ENCODE data around the gene RND3. TPM values are rescaled to one million over a fixed set of nuclear protein-coding genes. Genes with fewer than 3 reads are reported as not detected.
A peak's percentile ranks its signal among the peaks of the same experiment; 100 is the strongest.

RND3 gene
- total RNA-seq, 4 donors from 2014 or later, result 21.8 to 73.5 (median 26.3) TPM

GRCh38 chr2:150530168-150530567, 42.7 kb upstream of the RND3 start:
- WGBS, 2 donors, result 85 to 92% methylated on average over 1 of the region's 1 CpG
- no peaks in the 10 kb centered on the region for H3K9me3 ChIP-seq

GRCh38 chr2:150528861-150529801, 41.7 kb upstream of the RND3 start:
- H3K9me3 ChIP-seq, result no peaks in the 10 kb centered on the region
- TF ChIP-seq EP300 (IDR thresholded peaks at IDR 0.05) (no peak), POLR2A (IDR thresholded peaks at IDR 0.05) (no peak), CTCF (IDR thresholded peaks at IDR 0.05) (no peak)
- WGBS, 2 donors, result 45 to 46% methylated on average over 5 of the region's 5 CpGs
- H3K4me3 ChIP-seq, result no peak overlapping the region
- DNase-seq (ENCODE audit: low spot score in 2 of 2), result no peak
- no peaks in the 10 kb centered on the region for H3K36me3 ChIP-seq
- peaks cover 0 to 6% (median 2%) of the 10 kb centered on the region in 4 donors for H3K4me1 ChIP-seq
- no peaks in the 10 kb centered on the region for H3K27me3 ChIP-seq
- H3K27ac ChIP-seq, result peak overlapping the region in 1 of 4 donors; percentile 38

More at GRCh38 chr2:150530168-150530567, 42.7 kb upstream of the RND3 start:
- Histone ChIP-seq H3K27ac (no peak overlapping the region), H3K4me3 (no peak overlapping the region), H3K4me1 (peaks cover 0 to 6% (median 2%) of the 10 kb centered on the region in 4 donors), H3K27me3 (no peaks in the 10 kb centered on the region), H3K36me3 (no peaks in the 10 kb centered on the region)
- TF ChIP-seq EP300 (IDR thresholded peaks at IDR 0.05) (no peak), CTCF (IDR thresholded peaks at IDR 0.05) (no peak), POLR2A (IDR thresholded peaks at IDR 0.05) (no peak)
- no peak for DNase-seq (ENCODE audit: low spot score in 2 of 2)

- Histone ChIP-seq H3K27ac (no peak overlapping the region), H3K36me3 (no peaks in the 10 kb centered on the region), H3K27me3 (no peaks in the 10 kb centered on the region), H3K9me3 (no peaks in the 10 kb centered on the region), H3K4me3 (no peak overlapping the region), H3K4me1 (peaks cover 0 to 6% (median 2%) of the 10 kb centered on the region in 4 donors)
- TF ChIP-seq POLR2A (IDR thresholded peaks at IDR 0.05), result no peak
- TF ChIP-seq CTCF (IDR thresholded peaks at IDR 0.05), result no peak
- no peak for TF ChIP-seq EP300 (IDR thresholded peaks at IDR 0.05)
- DNase-seq (ENCODE audit: low spot score in 2 of 2), result no peak
These were observed 39.4 kb upstream of the RND3 start for GRCh38 chr2:150526827-150527226.

- H3K27ac ChIP-seq, result no peak overlapping the region
- H3K9me3 ChIP-seq, result no peaks in the 10 kb centered on the region
- peaks cover 0 to 6% (median 3%) of the 10 kb centered on the region in 4 donors for H3K4me1 ChIP-seq
- H3K36me3 ChIP-seq, result no peaks in the 10 kb centered on the region
- no peaks in the 10 kb centered on the region for H3K27me3 ChIP-seq
- TF ChIP-seq POLR2A (IDR thresholded peaks at IDR 0.05) (no peak), EP300 (IDR thresholded peaks at IDR 0.05) (no peak), CTCF (IDR thresholded peaks at IDR 0.05) (no peak)
- no peak overlapping the region for H3K4me3 ChIP-seq
- 78 to 88% methylated on average over 1 of the region's 1 CpG for WGBS, 2 donors
- no peak for DNase-seq (ENCODE audit: low spot score in 2 of 2)
These were observed 38.5 kb upstream of the RND3 start for GRCh38 chr2:150526006-150526405.

- Histone ChIP-seq H3K9me3 (no peaks in the 10 kb centered on the region), H3K27ac (no peak overlapping the region), H3K36me3 (no peaks in the 10 kb centered on the region), H3K4me3 (no peak overlapping the region), H3K27me3 (no peaks in the 10 kb centered on the region), H3K4me1 (peaks cover 0 to 9% (median 0%) of the 10 kb centered on the region in 4 donors)
- 96 to 100% methylated on average over 4 of the region's 4 CpGs for WGBS, 2 donors
- no peak for DNase-seq (ENCODE audit: low spot score in 2 of 2)
- TF ChIP-seq POLR2A (IDR thresholded peaks at IDR 0.05) (no peak), CTCF (IDR thresholded peaks at IDR 0.05) (no peak), EP300 (IDR thresholded peaks at IDR 0.05) (no peak)
These were observed 34.8 kb upstream of the RND3 start for GRCh38 chr2:150522269-150522668.

All from tibial nerve (tissue), 4 donors.